Measurements from ENCODE around the gene OMA1.
"Not testable (repeated sequence)": the region's sequence is repeated elsewhere in the genome, so short reads cannot be mapped to it uniquely, and the experiment has no call there.

The OMA1 gene

GRCh38 chr1:58584082-58584895 is 37.8 kb upstream of the OMA1 start:
- TF ChIP-seq CTCF (conservative IDR thresholded peaks at IDR 0.05; ENCODE audit: low read length) (no peak), EZH2phosphoT487 (IDR thresholded peaks at IDR 0.05; ENCODE audit: borderline replicate concordance) (no peak)
- no peak overlapping the region for H3K9ac ChIP-seq (ENCODE audit: low read depth, low read length, poor library complexity, severe bottlenecking)
- H3K27me3 ChIP-seq (ENCODE audit: insufficient read depth, low read length, poor library complexity, severe bottlenecking), result no peaks in the 10 kb centered on the region
- no peaks in the 10 kb centered on the region for H3K9me2 ChIP-seq (replicated peaks; ENCODE audit: low read depth, low read length)
- no peaks in the 10 kb centered on the region for H3K36me3 ChIP-seq (ENCODE audit: insufficient read depth, low read length)
- H4K20me1 ChIP-seq (ENCODE audit: insufficient read depth, low read length, poor library complexity, severe bottlenecking), result no peaks in the 10 kb centered on the region
- H3K4me3 ChIP-seq (ENCODE audit: low read length, poor library complexity, severe bottlenecking), result no peak overlapping the region
- H3K79me2 ChIP-seq (ENCODE audit: insufficient read depth, low read length), result no peaks in the 10 kb centered on the region
- no peaks in the 10 kb centered on the region for H3K9me3 ChIP-seq (ENCODE audit: insufficient read depth, low read depth, low read length)
- peak overlapping the region; percentile 12 for H3K4me2 ChIP-seq (ENCODE audit: low read depth, low read length, poor library complexity, severe bottlenecking)
- no peaks in the 10 kb centered on the region for H3F3A ChIP-seq (ENCODE audit: low read depth)
- H2AFZ ChIP-seq (ENCODE audit: low read length), result no peak overlapping the region
- peaks cover 22% of the 10 kb centered on the region for H3K4me1 ChIP-seq (ENCODE audit: insufficient read depth, low read length, poor library complexity, severe bottlenecking)

- Histone ChIP-seq H3K36me3 (ENCODE audit: insufficient read depth, low read length) (no peaks in the 10 kb centered on the region), H3F3A (ENCODE audit: low read depth) (no peaks in the 10 kb centered on the region), H3K4me2 (ENCODE audit: low read depth, low read length, poor library complexity, severe bottlenecking) (peak overlapping the region; percentile 25), H4K20me1 (ENCODE audit: insufficient read depth, low read length, poor library complexity, severe bottlenecking) (no peaks in the 10 kb centered on the region), H3K4me1 (ENCODE audit: insufficient read depth, low read length, poor library complexity, severe bottlenecking) (peaks cover 22% of the 10 kb centered on the region), H3K79me2 (ENCODE audit: insufficient read depth, low read length) (no peaks in the 10 kb centered on the region), H3K9ac (ENCODE audit: low read depth, low read length, poor library complexity, severe bottlenecking) (no peak overlapping the region), H2AFZ (ENCODE audit: low read length) (peak overlapping the region; percentile 47; the same call in 1 of the 2 replicates), H3K9me2 (replicated peaks; ENCODE audit: low read depth, low read length) (no peaks in the 10 kb centered on the region), H3K9me3 (ENCODE audit: insufficient read depth, low read depth, low read length) (no peaks in the 10 kb centered on the region), H3K27me3 (ENCODE audit: insufficient read depth, low read length, poor library complexity, severe bottlenecking) (no peaks in the 10 kb centered on the region), H3K4me3 (ENCODE audit: low read length, poor library complexity, severe bottlenecking) (no peak overlapping the region)
- TF ChIP-seq EZH2phosphoT487 (IDR thresholded peaks at IDR 0.05; ENCODE audit: borderline replicate concordance), result no peak
Observed at GRCh38 chr1:58583496-58583895, 37.0 kb upstream of the OMA1 start.

- H3K4me1 ChIP-seq (ENCODE audit: insufficient read depth, low read length, poor library complexity, severe bottlenecking), result peaks cover 22% of the 10 kb centered on the region
- not testable (repeated sequence) for H3K4me2 ChIP-seq (ENCODE audit: low read depth, low read length, poor library complexity, severe bottlenecking); H3K9me2 ChIP-seq (replicated peaks; ENCODE audit: low read depth, low read length); H4K20me1 ChIP-seq (ENCODE audit: insufficient read depth, low read length, poor library complexity, severe bottlenecking); H3K9me3 ChIP-seq (ENCODE audit: insufficient read depth, low read depth, low read length); H3K36me3 ChIP-seq (ENCODE audit: insufficient read depth, low read length); H3K4me3 ChIP-seq (ENCODE audit: low read length, poor library complexity, severe bottlenecking); H3K9ac ChIP-seq (ENCODE audit: low read depth, low read length, poor library complexity, severe bottlenecking); H2AFZ ChIP-seq (ENCODE audit: low read length); H3K27me3 ChIP-seq (ENCODE audit: insufficient read depth, low read length, poor library complexity, severe bottlenecking); H3K79me2 ChIP-seq (ENCODE audit: insufficient read depth, low read length); H3F3A ChIP-seq (ENCODE audit: low read depth)
Observed at GRCh38 chr1:58582143-58582542, 35.6 kb upstream of the OMA1 start.

- no peak overlapping the region for H3K4me3 ChIP-seq (ENCODE audit: low read length, poor library complexity, severe bottlenecking)
- H2AFZ ChIP-seq (ENCODE audit: low read length), result no peak overlapping the region
- no peaks in the 10 kb centered on the region for H3K9me3 ChIP-seq (ENCODE audit: insufficient read depth, low read depth, low read length)
- no peaks in the 10 kb centered on the region for H3K9me2 ChIP-seq (replicated peaks; ENCODE audit: low read depth, low read length)
- no peaks in the 10 kb centered on the region for H3K27me3 ChIP-seq (ENCODE audit: insufficient read depth, low read length, poor library complexity, severe bottlenecking)
- no peak overlapping the region for H3K9ac ChIP-seq (ENCODE audit: low read depth, low read length, poor library complexity, severe bottlenecking)
- H3K36me3 ChIP-seq (ENCODE audit: insufficient read depth, low read length), result no peaks in the 10 kb centered on the region
- TF ChIP-seq CTCF (conservative IDR thresholded peaks at IDR 0.05; ENCODE audit: low read length) (no peak), EZH2phosphoT487 (IDR thresholded peaks at IDR 0.05; ENCODE audit: borderline replicate concordance) (no peak)
- H3K4me2 ChIP-seq (ENCODE audit: low read depth, low read length, poor library complexity, severe bottlenecking), result no peak overlapping the region
- H3K4me1 ChIP-seq (ENCODE audit: insufficient read depth, low read length, poor library complexity, severe bottlenecking), result peaks cover 22% of the 10 kb centered on the region
- no peaks in the 10 kb centered on the region for H3F3A ChIP-seq (ENCODE audit: low read depth)
- no peaks in the 10 kb centered on the region for H3K79me2 ChIP-seq (ENCODE audit: insufficient read depth, low read length)
- H4K20me1 ChIP-seq (ENCODE audit: insufficient read depth, low read length, poor library complexity, severe bottlenecking), result no peaks in the 10 kb centered on the region
Observed at GRCh38 chr1:58581641-58582040, 35.1 kb upstream of the OMA1 start.
